Loucy (cell line): Measurements from ENCODE around the gene PMVK.

Experiments used
- CTCF ChIP-seq: fragments of 200-600 bp; sonication (generic); conservative IDR thresholded peaks from 2 replicates; pipeline ENCODE4 v1.5.1; 2014; ENCODE audit warnings: mild to moderate bottlenecking, antibody characterized with exemption, low read length
- EZH2phosphoT487 ChIP-seq: fragments of 200-600 bp; IDR thresholded peaks from 2 replicates; pipeline ENCODE4 v1.6.1; 2018; ENCODE audit warnings: antibody characterized with exemption, mild to moderate bottlenecking, moderate library complexity, borderline replicate concordance

DNA sequence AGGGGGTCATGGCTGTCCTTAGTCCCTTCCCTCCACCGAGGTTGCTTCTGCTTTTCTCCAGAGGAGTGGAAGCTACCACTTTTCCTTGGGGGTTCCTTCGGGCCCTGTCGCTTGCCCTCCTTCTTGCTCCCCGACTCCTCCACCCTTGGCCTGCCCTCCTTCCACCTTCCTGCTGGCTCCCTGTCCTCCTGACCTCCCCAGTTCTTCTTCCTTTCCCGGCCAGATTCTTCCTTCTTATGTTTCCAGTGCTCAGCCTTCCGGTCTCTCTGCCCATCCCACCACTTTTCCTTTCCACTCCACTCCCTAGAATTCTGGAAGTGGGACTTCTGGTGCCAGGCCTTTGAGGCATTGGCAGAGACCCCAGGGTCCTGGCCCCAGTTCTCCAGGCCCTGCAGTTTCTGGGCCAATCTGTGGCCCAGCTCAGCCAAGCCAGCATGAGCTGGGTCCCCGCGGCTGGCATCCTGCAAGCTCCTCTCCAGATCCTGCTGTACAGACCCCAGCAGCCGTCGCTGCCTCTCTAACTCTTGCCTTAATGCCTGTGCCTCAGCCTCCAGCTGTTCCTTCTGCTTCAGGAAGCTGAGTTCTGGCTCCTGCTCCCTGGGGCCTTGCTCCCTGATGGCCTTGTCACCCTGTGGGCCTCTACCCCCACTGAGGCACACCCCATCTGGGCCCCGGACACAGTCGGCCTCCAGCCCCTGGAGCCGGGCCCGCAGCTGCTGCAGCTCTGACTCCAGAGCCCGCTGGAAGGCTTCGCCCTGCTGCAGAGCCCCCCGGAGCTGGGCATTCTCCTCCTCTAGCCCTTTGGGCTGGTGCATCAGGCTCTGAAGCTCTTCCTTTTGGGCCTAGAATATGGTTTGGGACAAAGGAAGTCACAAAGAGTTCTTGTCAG, 9.7 kb upstream of the PMVK start:
- TF ChIP-seq CTCF = no peak
- TF ChIP-seq EZH2phosphoT487 = no peak
